Upper lobe of left lung (tissue), 4 donors: Measurements from ENCODE around the gene C2orf69.

Source experiments
- EP300 ChIP-seq, 4 donors: sonication (generic); formaldehyde crosslinking; IDR thresholded peaks; one replicate each; pipeline ENCODE4 v1.5.1; 2017; ENCODE audit warnings: antibody characterized with exemption in 4 of 4, control low read depth in 2 of 4
- POLR2A ChIP-seq, 4 donors: fragments of 450-650 bp; IDR thresholded peaks; one replicate each; pipeline ENCODE4 v1.5.1; 2016 to 2017; ENCODE audit warnings: antibody characterized with exemption in 4 of 4, mild to moderate bottlenecking in 2 of 4
- POLR2AphosphoS5 ChIP-seq, 2 donors: sonication (generic); formaldehyde crosslinking; IDR thresholded peaks; one replicate each; pipeline ENCODE4 v1.5.1; 2017; ENCODE audit warnings: antibody characterized with exemption in 2 of 2
- TF ChIP-seq, protein P1 (sequence below), 6 experiments: fragments of 450-650 bp in 4 of 6; fragments of 200-600 bp in 2 of 6; sonication (generic) in 2 of 6; IDR thresholded peaks; one replicate each; pipeline ENCODE4 v1.5.1; 2016 to 2019; ENCODE audit warnings: antibody characterized with exemption in 6 of 6

DNA sequence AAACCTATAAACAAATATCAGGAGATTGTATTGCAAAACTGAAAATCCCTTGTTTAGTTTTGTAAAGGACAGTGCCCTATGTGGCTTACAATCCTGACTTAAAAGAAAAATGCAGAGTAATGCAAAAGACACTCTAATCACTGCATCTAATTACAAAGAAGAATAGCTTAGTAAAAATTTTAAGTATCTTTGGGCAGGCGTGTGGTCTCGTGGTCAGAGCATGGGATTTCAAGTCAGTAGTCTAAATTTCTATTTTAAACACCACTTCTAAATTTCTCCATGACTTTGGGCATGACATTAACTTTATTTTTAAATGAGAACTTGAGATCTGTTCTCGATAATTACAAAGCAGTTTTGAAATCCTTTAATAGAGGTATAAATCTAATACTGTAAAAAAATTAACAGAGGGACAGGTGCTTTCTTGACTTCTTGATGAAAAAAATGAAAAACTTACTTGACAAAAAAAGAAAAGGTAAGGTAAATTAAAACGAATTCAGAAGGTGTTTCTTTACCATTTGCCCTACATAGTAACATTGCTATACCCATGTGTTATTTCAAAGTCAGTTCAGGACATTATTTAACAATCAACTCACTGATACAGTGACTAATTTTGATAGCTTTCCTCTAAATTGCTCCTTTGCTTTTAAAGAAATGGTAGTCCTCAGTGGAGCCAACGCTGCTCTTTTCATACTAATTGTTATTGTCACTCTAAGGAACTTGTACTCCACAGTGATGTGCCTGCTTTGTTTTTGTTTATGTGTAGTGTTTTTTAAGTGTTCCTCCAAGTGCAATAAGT, 42.5 kb upstream of the C2orf69 start:
- TF ChIP-seq, protein P1, sequence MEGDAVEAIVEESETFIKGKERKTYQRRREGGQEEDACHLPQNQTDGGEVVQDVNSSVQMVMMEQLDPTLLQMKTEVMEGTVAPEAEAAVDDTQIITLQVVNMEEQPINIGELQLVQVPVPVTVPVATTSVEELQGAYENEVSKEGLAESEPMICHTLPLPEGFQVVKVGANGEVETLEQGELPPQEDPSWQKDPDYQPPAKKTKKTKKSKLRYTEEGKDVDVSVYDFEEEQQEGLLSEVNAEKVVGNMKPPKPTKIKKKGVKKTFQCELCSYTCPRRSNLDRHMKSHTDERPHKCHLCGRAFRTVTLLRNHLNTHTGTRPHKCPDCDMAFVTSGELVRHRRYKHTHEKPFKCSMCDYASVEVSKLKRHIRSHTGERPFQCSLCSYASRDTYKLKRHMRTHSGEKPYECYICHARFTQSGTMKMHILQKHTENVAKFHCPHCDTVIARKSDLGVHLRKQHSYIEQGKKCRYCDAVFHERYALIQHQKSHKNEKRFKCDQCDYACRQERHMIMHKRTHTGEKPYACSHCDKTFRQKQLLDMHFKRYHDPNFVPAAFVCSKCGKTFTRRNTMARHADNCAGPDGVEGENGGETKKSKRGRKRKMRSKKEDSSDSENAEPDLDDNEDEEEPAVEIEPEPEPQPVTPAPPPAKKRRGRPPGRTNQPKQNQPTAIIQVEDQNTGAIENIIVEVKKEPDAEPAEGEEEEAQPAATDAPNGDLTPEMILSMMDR (IDR thresholded peaks at IDR 0.05), result no peak
- TF ChIP-seq POLR2AphosphoS5 (IDR thresholded peaks at IDR 0.05), result no peak
- no peak for TF ChIP-seq POLR2A (IDR thresholded peaks at IDR 0.05)
- TF ChIP-seq EP300 (IDR thresholded peaks at IDR 0.05), result no peak
